Ishikawa (cell line): ENCODE measurements around the gene SLC7A4.

Experiments
- CEBPB ChIP-seq: IDR thresholded peaks from 2 replicates; pipeline ENCODE4 v1.6.1; 2012
- EGR1 ChIP-seq: IDR thresholded peaks from 2 replicates; pipeline ENCODE4 v1.6.1; 2012
- MAX ChIP-seq: IDR thresholded peaks from 2 replicates; pipeline ENCODE4 v1.6.1; 2012
- TAF1 ChIP-seq: IDR thresholded peaks from 2 replicates; pipeline ENCODE4 v1.6.1; 2012; ENCODE audit warnings: low read depth, mild to moderate bottlenecking
- USF1 ChIP-seq: IDR thresholded peaks from 2 replicates; pipeline ENCODE4 v1.6.1; 2012
- YY1 ChIP-seq: IDR thresholded peaks from 2 replicates; pipeline ENCODE4 v1.6.1; 2012; ENCODE audit warnings: low read depth
- ZBTB7A ChIP-seq: IDR thresholded peaks from 2 replicates; pipeline ENCODE4 v1.6.1; 2012; ENCODE audit warnings: low read depth

GRCh38 chr22:21001601-21002325 lies 30.6 kb downstream of the SLC7A4 start, which contains the start of gene THAP7:
- no peak for TF ChIP-seq ZBTB7A
- peak; percentile 81 for TF ChIP-seq USF1
- no peak for TF ChIP-seq EGR1
- no peak for TF ChIP-seq CEBPB
- peak; percentile 98 for TF ChIP-seq TAF1
- TF ChIP-seq YY1: peak; percentile 83
- TF ChIP-seq MAX: peak; percentile 99
